ENCODE data around the gene DNAH6.

DNAH6 gene

GRCh38 chr2:84732897-84733778, 216.8 kb downstream of the DNAH6 start:
- Histone ChIP-seq H3K27ac (ENCODE audit: insufficient read depth in 1 of 2, low read depth in 1 of 2, low read length in 2 of 2, poor library complexity in 1 of 2, severe bottlenecking in 2 of 2) (no peak overlapping the region), H3K9me3 (ENCODE audit: control extremely low read depth in 1 of 5, control insufficient read depth in 4 of 5, insufficient read depth in 2 of 5, low read depth in 1 of 5, low read length in 4 of 5) (peaks cover 0 to 3% (median 0%) of the 10 kb centered on the region in 5 experiments), H3K36me3 (ENCODE audit: control insufficient read depth in 4 of 4, insufficient read depth in 4 of 4, low read length in 3 of 4) (no peaks in the 10 kb centered on the region), H3K27me3 (replicated peaks in 2 of 5; ENCODE audit: control insufficient read depth in 4 of 5, insufficient read depth in 5 of 5, low read length in 4 of 5) (no peaks in the 10 kb centered on the region), H3K4me1 (ENCODE audit: control extremely low read depth in 1 of 4, control insufficient read depth in 4 of 4, insufficient read depth in 4 of 4, low read length in 3 of 4) (no peaks in the 10 kb centered on the region), H3K4me3 (ENCODE audit: control insufficient read depth in 1 of 7, extremely low read depth in 1 of 7, insufficient read depth in 4 of 7, low read depth in 2 of 7, low read length in 6 of 7) (peak overlapping the region in 1 of 7 experiments; percentile 37)
- DNase-seq, result peak in 1 of 3 donors; percentile 2
- WGBS (ENCODE audit: insufficient coverage), result 100% methylated on average over 1 of the region's 6 CpGs
- POLR2A ChIA-PET, result no interaction called here
- CTCF ChIA-PET, result interaction anchor here (0.6 to 1.5 kb wide), 2 partner anchors 8 to 153 kb away, joined by 3 to 4 read pairs; no protein-coding TSS in a partner anchor

- Histone ChIP-seq H3K27ac (ENCODE audit: insufficient read depth in 1 of 2, low read depth in 1 of 2, low read length in 2 of 2, poor library complexity in 1 of 2, severe bottlenecking in 2 of 2) (no peak overlapping the region), H3K4me3 (ENCODE audit: control insufficient read depth in 1 of 7, extremely low read depth in 1 of 7, insufficient read depth in 4 of 7, low read depth in 2 of 7, low read length in 6 of 7) (no peak overlapping the region), H3K27me3 (replicated peaks in 2 of 5; ENCODE audit: control insufficient read depth in 4 of 5, insufficient read depth in 5 of 5, low read length in 4 of 5) (no peaks in the 10 kb centered on the region), H3K9me3 (ENCODE audit: control extremely low read depth in 1 of 5, control insufficient read depth in 4 of 5, insufficient read depth in 2 of 5, low read depth in 1 of 5, low read length in 4 of 5) (peaks cover 0 to 3% (median 0%) of the 10 kb centered on the region in 5 experiments), H3K36me3 (ENCODE audit: control insufficient read depth in 4 of 4, insufficient read depth in 4 of 4, low read length in 3 of 4) (no peaks in the 10 kb centered on the region), H3K4me1 (ENCODE audit: control extremely low read depth in 1 of 4, control insufficient read depth in 4 of 4, insufficient read depth in 4 of 4, low read length in 3 of 4) (no peaks in the 10 kb centered on the region)
- DNase-seq, result no peak
- ChIA-PET POLR2A (no interaction called here), CTCF (interaction anchor here (0.6 kb wide), 1 partner anchor 16 kb away, joined by 3 read pairs; no protein-coding TSS in a partner anchor)
- WGBS (ENCODE audit: insufficient coverage), result no CpG with 5 or more reads among the region's 1 CpG
These were observed 219.1 kb downstream of the DNAH6 start for GRCh38 chr2:84735389-84735788.

DNA sequence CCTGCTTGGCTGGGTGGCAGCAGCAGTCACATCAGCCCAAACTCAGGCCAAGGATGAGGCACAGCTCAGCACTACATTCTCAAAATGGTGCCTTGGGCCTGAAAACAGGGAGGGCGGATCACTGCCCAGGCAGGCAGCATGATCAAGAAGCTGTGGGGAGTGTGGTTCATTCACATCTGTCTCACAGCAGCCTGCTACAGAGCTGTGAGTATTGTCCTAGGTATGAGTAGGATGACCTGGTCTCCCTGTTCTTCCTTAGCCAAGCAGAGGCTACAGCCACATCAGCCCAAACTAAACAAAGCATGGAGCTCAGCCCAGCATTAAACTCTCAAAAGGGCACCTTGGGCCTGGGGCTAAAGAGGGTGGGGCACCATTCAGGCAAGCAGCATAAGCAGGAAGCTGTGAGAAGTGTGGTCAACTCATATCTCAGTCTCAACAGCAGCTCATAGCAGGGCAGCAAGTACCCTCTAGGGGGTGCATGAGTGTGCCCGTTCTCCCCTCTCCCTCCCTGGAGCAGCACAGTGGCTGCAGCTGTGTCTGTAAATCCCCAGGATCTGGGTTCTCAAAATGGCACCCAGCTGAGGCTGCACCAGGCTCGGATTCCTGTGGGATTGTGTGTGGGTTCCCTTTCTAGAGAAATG, 225.0 kb downstream of the DNAH6 start:
- POLR2A ChIA-PET, result no interaction called here
- CTCF ChIA-PET, result interaction anchor here (0.6 to 1.1 kb wide), 7 partner anchors 9 to 559 kb away, joined by 3 to 6 read pairs (median 3); no protein-coding TSS in a partner anchor
- no peaks in the 10 kb centered on the region for H3K4me1 ChIP-seq (ENCODE audit: control extremely low read depth in 1 of 4, control insufficient read depth in 4 of 4, insufficient read depth in 4 of 4, low read length in 3 of 4)
- H3K9me3 ChIP-seq (ENCODE audit: control extremely low read depth in 1 of 5, control insufficient read depth in 4 of 5, insufficient read depth in 2 of 5, low read depth in 1 of 5, low read length in 4 of 5), result peaks cover 0 to 3% (median 0%) of the 10 kb centered on the region in 5 experiments
- 41% methylated on average over 2 of the region's 3 CpGs for WGBS (ENCODE audit: insufficient coverage)
- no peaks in the 10 kb centered on the region for H3K36me3 ChIP-seq (ENCODE audit: control insufficient read depth in 4 of 4, insufficient read depth in 4 of 4, low read length in 3 of 4)
- peak; percentile 22 to 75 (median 61) for DNase-seq
- H3K4me3 ChIP-seq (ENCODE audit: control insufficient read depth in 1 of 7, extremely low read depth in 1 of 7, insufficient read depth in 4 of 7, low read depth in 2 of 7, low read length in 6 of 7), result no peak overlapping the region
- H3K27me3 ChIP-seq (replicated peaks in 2 of 5; ENCODE audit: control insufficient read depth in 4 of 5, insufficient read depth in 5 of 5, low read length in 4 of 5), result no peaks in the 10 kb centered on the region
- no peak overlapping the region for H3K27ac ChIP-seq (ENCODE audit: insufficient read depth in 1 of 2, low read depth in 1 of 2, low read length in 2 of 2, poor library complexity in 1 of 2, severe bottlenecking in 2 of 2)

DNA sequence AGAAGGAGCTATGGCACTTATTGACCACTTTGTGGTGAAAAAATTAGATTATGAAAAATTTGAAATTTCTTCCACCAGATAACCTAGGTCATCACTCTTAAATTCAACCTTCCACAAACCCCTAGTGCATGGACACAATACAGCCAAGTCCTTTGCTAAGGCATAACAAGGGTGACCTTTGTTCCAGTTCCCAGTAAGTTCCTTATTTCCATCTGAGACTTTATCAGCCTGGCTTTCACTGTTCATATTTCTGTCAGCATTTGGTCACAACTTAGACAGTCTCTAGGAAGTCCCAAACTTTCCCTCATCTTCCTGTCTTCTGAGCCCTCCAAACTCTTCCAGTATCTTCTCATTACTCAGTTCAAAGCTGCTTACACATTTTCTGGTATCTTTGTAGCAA, 232.0 kb downstream of the DNAH6 start:
- ChIA-PET CTCF (no interaction called here), POLR2A (no interaction called here)
- no peak overlapping the region for H3K4me3 ChIP-seq (ENCODE audit: control insufficient read depth in 1 of 7, extremely low read depth in 1 of 7, insufficient read depth in 4 of 7, low read depth in 2 of 7, low read length in 6 of 7)
- no peak overlapping the region for H3K27ac ChIP-seq (ENCODE audit: insufficient read depth in 1 of 2, low read depth in 1 of 2, low read length in 2 of 2, poor library complexity in 1 of 2, severe bottlenecking in 2 of 2)
- H3K27me3 ChIP-seq (replicated peaks in 2 of 5; ENCODE audit: control insufficient read depth in 4 of 5, insufficient read depth in 5 of 5, low read length in 4 of 5), result no peaks in the 10 kb centered on the region
- no peaks in the 10 kb centered on the region for H3K36me3 ChIP-seq (ENCODE audit: control insufficient read depth in 4 of 4, insufficient read depth in 4 of 4, low read length in 3 of 4)
- no peak for DNase-seq
- H3K9me3 ChIP-seq (ENCODE audit: control extremely low read depth in 1 of 5, control insufficient read depth in 4 of 5, insufficient read depth in 2 of 5, low read depth in 1 of 5, low read length in 4 of 5), result no peaks in the 10 kb centered on the region
- no peaks in the 10 kb centered on the region for H3K4me1 ChIP-seq (ENCODE audit: control extremely low read depth in 1 of 4, control insufficient read depth in 4 of 4, insufficient read depth in 4 of 4, low read length in 3 of 4)

- Histone ChIP-seq H3K27me3 (replicated peaks in 2 of 5; ENCODE audit: control insufficient read depth in 4 of 5, insufficient read depth in 5 of 5, low read length in 4 of 5) (no peaks in the 10 kb centered on the region), H3K4me3 (ENCODE audit: control insufficient read depth in 1 of 7, extremely low read depth in 1 of 7, insufficient read depth in 4 of 7, low read depth in 2 of 7, low read length in 6 of 7) (no peak overlapping the region), H3K4me1 (ENCODE audit: control extremely low read depth in 1 of 4, control insufficient read depth in 4 of 4, insufficient read depth in 4 of 4, low read length in 3 of 4) (no peaks in the 10 kb centered on the region), H3K27ac (ENCODE audit: insufficient read depth in 1 of 2, low read depth in 1 of 2, low read length in 2 of 2, poor library complexity in 1 of 2, severe bottlenecking in 2 of 2) (no peak overlapping the region), H3K36me3 (ENCODE audit: control insufficient read depth in 4 of 4, insufficient read depth in 4 of 4, low read length in 3 of 4) (no peaks in the 10 kb centered on the region), H3K9me3 (ENCODE audit: control extremely low read depth in 1 of 5, control insufficient read depth in 4 of 5, insufficient read depth in 2 of 5, low read depth in 1 of 5, low read length in 4 of 5) (no peaks in the 10 kb centered on the region)
- ChIA-PET CTCF (no interaction called here), POLR2A (no interaction called here)
- DNase-seq, result no peak
These were observed 233.1 kb downstream of the DNAH6 start for GRCh38 chr2:84749442-84749841.

GRCh38 chr2:84755096-84755495, 238.8 kb downstream of the DNAH6 start:
- no CpG with 5 or more reads among the region's 1 CpG for WGBS (ENCODE audit: insufficient coverage)
- H3K4me3 ChIP-seq (ENCODE audit: control insufficient read depth in 1 of 7, extremely low read depth in 1 of 7, insufficient read depth in 4 of 7, low read depth in 2 of 7, low read length in 6 of 7), result no peak overlapping the region
- no peaks in the 10 kb centered on the region for H3K4me1 ChIP-seq (ENCODE audit: control extremely low read depth in 1 of 4, control insufficient read depth in 4 of 4, insufficient read depth in 4 of 4, low read length in 3 of 4)
- H3K36me3 ChIP-seq (ENCODE audit: control insufficient read depth in 4 of 4, insufficient read depth in 4 of 4, low read length in 3 of 4), result no peaks in the 10 kb centered on the region
- no peak for DNase-seq
- CTCF ChIA-PET, result no interaction called here
- no peaks in the 10 kb centered on the region for H3K9me3 ChIP-seq (ENCODE audit: control extremely low read depth in 1 of 5, control insufficient read depth in 4 of 5, insufficient read depth in 2 of 5, low read depth in 1 of 5, low read length in 4 of 5)
- POLR2A ChIA-PET, result interaction anchor here (0.7 kb wide), 1 partner anchor 403 kb away, joined by 3 read pairs; no protein-coding TSS in a partner anchor
- no peak overlapping the region for H3K27ac ChIP-seq (ENCODE audit: insufficient read depth in 1 of 2, low read depth in 1 of 2, low read length in 2 of 2, poor library complexity in 1 of 2, severe bottlenecking in 2 of 2)
- no peaks in the 10 kb centered on the region for H3K27me3 ChIP-seq (replicated peaks in 2 of 5; ENCODE audit: control insufficient read depth in 4 of 5, insufficient read depth in 5 of 5, low read length in 4 of 5)

DNA sequence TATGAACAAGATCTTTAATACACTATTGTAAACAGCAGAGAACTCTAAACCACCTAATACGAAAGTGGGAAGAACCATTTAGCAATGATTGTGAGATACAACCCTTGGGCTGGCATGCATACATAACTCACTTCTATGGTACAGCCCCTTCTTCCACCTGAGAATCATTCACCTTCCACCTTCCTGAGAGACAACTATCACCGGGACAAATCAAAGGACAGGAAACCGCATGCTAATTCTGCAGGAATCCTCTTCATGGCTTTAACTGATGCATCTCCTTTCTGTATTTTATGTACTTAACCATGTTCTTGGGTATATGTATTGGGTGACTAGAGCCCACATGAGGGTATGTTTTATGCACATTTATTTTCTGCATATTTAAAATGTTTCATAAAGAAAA, 241.3 kb downstream of the DNAH6 start:
- whole genome bisulfite sequencing (ENCODE audit: insufficient coverage), result 93% methylated on average over 3 of the region's 3 CpGs
- no peak overlapping the region for H3K27ac ChIP-seq (ENCODE audit: insufficient read depth in 1 of 2, low read depth in 1 of 2, low read length in 2 of 2, poor library complexity in 1 of 2, severe bottlenecking in 2 of 2)
- no peak overlapping the region for H3K4me3 ChIP-seq (ENCODE audit: control insufficient read depth in 1 of 7, extremely low read depth in 1 of 7, insufficient read depth in 4 of 7, low read depth in 2 of 7, low read length in 6 of 7)
- POLR2A ChIA-PET, result no interaction called here
- no peaks in the 10 kb centered on the region for H3K4me1 ChIP-seq (ENCODE audit: control extremely low read depth in 1 of 4, control insufficient read depth in 4 of 4, insufficient read depth in 4 of 4, low read length in 3 of 4)
- H3K36me3 ChIP-seq (ENCODE audit: control insufficient read depth in 4 of 4, insufficient read depth in 4 of 4, low read length in 3 of 4), result no peaks in the 10 kb centered on the region
- H3K9me3 ChIP-seq (ENCODE audit: control extremely low read depth in 1 of 5, control insufficient read depth in 4 of 5, insufficient read depth in 2 of 5, low read depth in 1 of 5, low read length in 4 of 5), result no peaks in the 10 kb centered on the region
- CTCF ChIA-PET, result no interaction called here
- no peaks in the 10 kb centered on the region for H3K27me3 ChIP-seq (replicated peaks in 2 of 5; ENCODE audit: control insufficient read depth in 4 of 5, insufficient read depth in 5 of 5, low read length in 4 of 5)
- no peak for DNase-seq

Measured in common myeloid progenitor, CD34-positive (primary cell).